GM23338 (cell line): ENCODE measurements around the gene NCBP3. TPM values are rescaled to one million over a fixed set of nuclear protein-coding genes. Genes with fewer than 3 reads are reported as not detected.

Source experiments
- ATAC-seq: fragments of 200-7000 bp; cut with Tn5 transposase; 3 replicates; pipeline ENCODE4 v1.9.1; 2020
- DNase-seq: peaks from one replicate; pipeline ENCODE4 v3.0.0-alpha.2; 2015; ENCODE audit warnings: low spot score
- H2AFZ ChIP-seq: fragments of 200-600 bp; sonication (generic); 2 replicates; pipeline ENCODE4 v1.8.0; 2016; ENCODE audit warnings: antibody characterized with exemption, mild to moderate bottlenecking, moderate library complexity
- H3F3A ChIP-seq: fragments of 200-600 bp; sonication (generic); replicated peaks from 2 replicates; pipeline ENCODE4 v1.8.0; 2017; ENCODE audit warnings: antibody characterized with exemption, mixed run types, low read depth
- H3K27ac ChIP-seq: fragments of 200-600 bp; sonication (generic); 2 replicates; pipeline ENCODE4 v1.6.1; 2016; ENCODE audit warnings: low read depth
- H3K27me3 ChIP-seq: fragments of 200-600 bp; sonication (generic); 2 replicates; pipeline ENCODE4 v1.8.0; 2016; ENCODE audit warnings: mild to moderate bottlenecking, mixed run types, moderate library complexity; ENCODE audit not compliant: insufficient read depth
- H3K36me3 ChIP-seq: fragments of 200-600 bp; sonication (generic); 2 replicates; pipeline ENCODE4 v1.8.0; 2016; ENCODE audit warnings: mild to moderate bottlenecking; ENCODE audit not compliant: insufficient read depth
- H3K4me1 ChIP-seq: fragments of 200-600 bp; sonication (generic); 2 replicates; pipeline ENCODE4 v1.8.0; 2016; ENCODE audit warnings: mild to moderate bottlenecking, moderate library complexity; ENCODE audit not compliant: insufficient read depth
- H3K4me2 ChIP-seq: fragments of 200-600 bp; sonication (generic); 2 replicates; pipeline ENCODE4 v1.7.1; 2017; ENCODE audit warnings: mixed run types
- H3K4me3 ChIP-seq: fragments of 200-600 bp; sonication (generic); 2 replicates; pipeline ENCODE4 v1.6.1; 2016; ENCODE audit warnings: mixed run types
- H3K79me2 ChIP-seq: fragments of 200-600 bp; sonication (generic); replicated peaks from 2 replicates; pipeline ENCODE4 v1.8.0; 2017; ENCODE audit warnings: mild to moderate bottlenecking; ENCODE audit not compliant: insufficient read depth
- H3K9me2 ChIP-seq: fragments of 200-600 bp; sonication (generic); 2 replicates; pipeline ENCODE4 v1.8.0; 2017; ENCODE audit not compliant: insufficient read depth
- H4K20me1 ChIP-seq: fragments of 200-600 bp; sonication (generic); replicated peaks from 2 replicates; pipeline ENCODE4 v1.8.0; 2017; ENCODE audit warnings: mild to moderate bottlenecking; ENCODE audit not compliant: insufficient read depth
- H3K27ac Mint-ChIP-seq: 2 replicates; pipeline ENCODE4 v1.8.0; 2020; ENCODE audit warnings: inconsistent platforms, mild to moderate bottlenecking, moderate library complexity, mixed read lengths
- H3K27me3 Mint-ChIP-seq: 3 replicates; pipeline ENCODE4 v1.8.0; 2022; ENCODE audit warnings: low read depth, mild to moderate bottlenecking, moderate library complexity, mixed read lengths, inconsistent platforms; ENCODE audit not compliant: insufficient read depth, poor library complexity
- H3K36me3 Mint-ChIP-seq: 3 replicates; pipeline ENCODE4 v1.8.0; 2021; ENCODE audit warnings: low read depth, mild to moderate bottlenecking, inconsistent platforms, moderate library complexity, mixed read lengths
- H3K4me1 Mint-ChIP-seq: 3 replicates; pipeline ENCODE4 v1.8.0; 2020; ENCODE audit warnings: mild to moderate bottlenecking, inconsistent platforms, mixed read lengths
- H3K4me3 Mint-ChIP-seq: 3 replicates; pipeline ENCODE4 v1.8.0; 2021; ENCODE audit warnings: moderate library complexity, mild to moderate bottlenecking, inconsistent platforms, mixed read lengths
- H3K9me3 Mint-ChIP-seq: 3 replicates; pipeline ENCODE4 v1.8.0; 2020; ENCODE audit warnings: moderate library complexity, mild to moderate bottlenecking, inconsistent platforms, mixed read lengths
- CREB1 ChIP-seq: fragments of 250-450 bp; sonication (Bioruptor Pico); IDR thresholded peaks from 2 replicates; pipeline ENCODE4 v1.5.0; 2020; ENCODE audit warnings: low read depth, mild to moderate bottlenecking, moderate library complexity
- CTCF ChIP-seq, 2 experiments: fragments of 200-600 bp in 1 of 2; sonication (generic) in 1 of 2; conservative IDR thresholded peaks; 2 replicates each; pipeline versions ENCODE4 v1.5.1 to v1.6.1; 2016 to 2017; ENCODE audit warnings: antibody characterized with exemption in 2 of 2, low read depth in 2 of 2, mild to moderate bottlenecking in 2 of 2, moderate library complexity in 1 of 2
- ETS1 ChIP-seq: IDR thresholded peaks from 2 replicates; pipeline ENCODE4 v1.6.1; 2016; ENCODE audit warnings: antibody characterized with exemption
- EZH2 ChIP-seq: fragments of 200-600 bp; sonication (generic); IDR thresholded peaks from one replicate; pipeline ENCODE4 v1.8.0; 2017; ENCODE audit warnings: antibody characterized with exemption, mild to moderate bottlenecking, low read depth; ENCODE audit not compliant: unreplicated experiment
- EZH2phosphoT487 ChIP-seq: fragments of 200-600 bp; sonication (generic); IDR thresholded peaks from one replicate; pipeline ENCODE4 v1.8.1; 2018; ENCODE audit warnings: antibody characterized with exemption; ENCODE audit not compliant: unreplicated experiment
- JUNB ChIP-seq: IDR thresholded peaks from one replicate; pipeline ENCODE4 v1.6.1; 2016; ENCODE audit warnings: antibody characterized with exemption; ENCODE audit not compliant: unreplicated experiment
- NANOG ChIP-seq: IDR thresholded peaks from 2 replicates; pipeline ENCODE4 v1.6.1; 2016; ENCODE audit warnings: antibody characterized with exemption, borderline replicate concordance
- POLR2AphosphoS5 ChIP-seq: IDR thresholded peaks from 2 replicates; pipeline ENCODE4 v1.6.1; 2016; ENCODE audit warnings: antibody characterized with exemption, low read depth
- REST ChIP-seq: IDR thresholded peaks from one replicate; pipeline ENCODE4 v1.6.1; 2018; ENCODE audit warnings: antibody characterized with exemption; ENCODE audit not compliant: unreplicated experiment
- STAT1 ChIP-seq: IDR thresholded peaks from one replicate; pipeline ENCODE4 v1.6.1; 2016; ENCODE audit warnings: antibody characterized with exemption; ENCODE audit not compliant: unreplicated experiment
- ZNF114 ChIP-seq: fragments of 250-450 bp; sonication (Bioruptor Pico); IDR thresholded peaks from 2 replicates; pipeline ENCODE4 v1.5.0; 2020; ENCODE audit warnings: mild to moderate bottlenecking, moderate library complexity
- ZNF331 ChIP-seq: fragments of 250-450 bp; sonication (Bioruptor Pico); IDR thresholded peaks from 2 replicates; pipeline ENCODE4 v1.5.0; 2020; ENCODE audit warnings: low read depth, mild to moderate bottlenecking, moderate library complexity
- ZNF462 ChIP-seq: fragments of 250-450 bp; sonication (Bioruptor Pico); IDR thresholded peaks from 2 replicates; pipeline ENCODE4 v1.5.0; 2020; ENCODE audit warnings: mild to moderate bottlenecking, moderate library complexity
- polyA plus RNA-seq: library from polyadenylated mRNA; unstranded; fragments of >200 nt; fragmentation: Nextera tagmentation; extraction: Ambion mirVana; gene quantifications from 2 replicates; pipeline ENCODE4 v1.2.1, GENCODE V29; 2016
- total RNA-seq: library from RNA; depleted of rRNA; stranded (reverse); fragments of >200 nt; shearing (Covaris generic); gene quantifications from 2 replicates; pipeline ENCODE4 v1.2.3, GENCODE V29; 2014

The NCBP3 gene
- total and polyA plus RNA-seq, 2 experiments from 2014 or later, result 35.5 to 42.8 TPM

- H3K4me3 ChIP-seq, result no peak overlapping the region
- DNase-seq, result no peak
- ATAC-seq, result no peak
- H3K27ac Mint-ChIP-seq, result peak overlapping the region; percentile 28; the same call in 1 of the 2 replicates
- no peak overlapping the region for H2AFZ ChIP-seq
- H3K4me3 Mint-ChIP-seq, result no peak overlapping the region
- no peaks in the 10 kb centered on the region for H3F3A ChIP-seq
- no peaks in the 10 kb centered on the region for H3K4me1 ChIP-seq
- TF ChIP-seq REST (no peak), CTCF (conservative IDR thresholded peaks at IDR 0.05; ENCODE audit: low read depth in 2 of 2) (no peak), EZH2phosphoT487 (no peak), ETS1 (no peak), CREB1 (no peak), ZNF331 (CRISPR knock-in tag) (no peak), JUNB (no peak), POLR2AphosphoS5 (no peak), STAT1 (no peak), ZNF114 (CRISPR knock-in tag) (no peak), ZNF462 (CRISPR knock-in tag) (no peak), EZH2 (no peak), NANOG (no peak)
- H4K20me1 ChIP-seq, result no peaks in the 10 kb centered on the region
- no peaks in the 10 kb centered on the region for H3K9me2 ChIP-seq
- no peaks in the 10 kb centered on the region for H3K27me3 ChIP-seq
- H3K36me3 ChIP-seq, result no peaks in the 10 kb centered on the region
- no peaks in the 10 kb centered on the region for H3K79me2 ChIP-seq
- no peaks in the 10 kb centered on the region; the same call in 2 of the 3 replicates for H3K36me3 Mint-ChIP-seq
- no peak overlapping the region for H3K27ac ChIP-seq
- H3K4me1 Mint-ChIP-seq, result peaks cover 7% of the 10 kb centered on the region; the same call in 2 of the 3 replicates
- no peaks in the 10 kb centered on the region for H3K9me3 Mint-ChIP-seq
- H3K4me2 ChIP-seq, result no peak overlapping the region
- H3K27me3 Mint-ChIP-seq, result peaks cover 8% of the 10 kb centered on the region
Observed at GRCh38 chr17:3796110-3796821, 49.8 kb downstream of the NCBP3 start.
